ENCODE results near the gene COLGALT1.
"Not testable (repeated sequence)": the region's sequence is repeated elsewhere in the genome, so short reads cannot be mapped to it uniquely, and the experiment has no call there.

Gene COLGALT1

GRCh38 chr19:17532557-17532956, 22.9 kb upstream of the COLGALT1 start:
- DNase-seq (no peak), ATAC-seq (no peak)

GRCh38 chr19:17534767-17535166, 20.7 kb upstream of the COLGALT1 start:
- ATAC-seq (no peak), DNase-seq (no peak)

- ATAC-seq, result no peak
- no peak for DNase-seq
These were observed 18.5 kb upstream of the COLGALT1 start for GRCh38 chr19:17536955-17537354.

GRCh38 chr19:17538684-17539237, 16.7 kb upstream of the COLGALT1 start:
- ATAC-seq, result no peak
- DNase-seq, result no peak

- DNase-seq, result peak; percentile 98
- ATAC-seq, result peak; percentile 89
These were observed 16.0 kb upstream of the COLGALT1 start for GRCh38 chr19:17539238-17540117.

DNA sequence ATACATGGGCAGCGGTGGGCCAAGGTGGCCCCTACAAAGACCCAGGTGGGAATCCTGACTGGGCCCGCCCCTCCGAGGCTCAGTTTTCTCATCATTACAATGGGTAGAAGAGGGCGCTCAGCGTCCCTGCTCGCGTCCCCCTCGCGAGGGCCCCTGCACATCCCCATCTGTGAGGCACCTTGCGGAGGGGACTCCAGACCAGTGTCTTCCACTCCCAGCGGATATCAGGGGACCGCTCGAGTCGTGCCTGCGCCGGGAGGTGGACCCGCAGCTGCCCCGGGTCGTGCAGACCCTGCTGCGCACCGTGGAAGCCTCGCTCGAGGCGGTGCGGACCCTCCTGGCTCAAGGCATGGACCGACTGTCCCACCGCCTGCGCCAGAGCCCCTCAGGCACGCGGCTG, 15.3 kb upstream of the COLGALT1 start:
- DNase-seq (no peak), ATAC-seq (no peak)

DNA sequence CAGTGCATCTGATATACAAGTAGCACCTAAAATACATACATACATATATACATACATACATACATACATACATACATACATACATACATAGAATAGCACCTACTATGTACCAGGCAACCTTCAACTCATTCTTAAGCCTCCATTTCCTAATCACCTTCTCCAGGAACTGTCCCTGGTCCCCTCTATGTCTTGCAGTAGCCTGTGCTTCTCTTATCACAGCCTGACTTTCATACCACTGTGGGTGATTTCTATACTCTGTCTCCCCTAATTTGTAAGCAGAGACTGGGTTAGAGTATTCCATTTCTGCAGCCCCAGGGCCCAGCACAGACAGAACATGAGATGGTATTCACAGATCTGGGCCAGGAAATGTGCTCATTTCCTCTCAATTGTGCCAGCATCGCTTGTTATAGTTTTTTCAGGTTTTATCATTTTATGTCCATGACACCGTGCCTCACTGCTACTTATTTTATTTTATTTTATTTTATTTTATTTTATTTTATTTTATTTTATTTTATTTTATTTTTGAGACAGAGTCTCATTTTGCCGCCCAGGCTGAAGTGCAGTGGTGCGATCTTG, 14.2 kb upstream of the COLGALT1 start:
- no peak for ATAC-seq
- no peak for DNase-seq

DNA sequence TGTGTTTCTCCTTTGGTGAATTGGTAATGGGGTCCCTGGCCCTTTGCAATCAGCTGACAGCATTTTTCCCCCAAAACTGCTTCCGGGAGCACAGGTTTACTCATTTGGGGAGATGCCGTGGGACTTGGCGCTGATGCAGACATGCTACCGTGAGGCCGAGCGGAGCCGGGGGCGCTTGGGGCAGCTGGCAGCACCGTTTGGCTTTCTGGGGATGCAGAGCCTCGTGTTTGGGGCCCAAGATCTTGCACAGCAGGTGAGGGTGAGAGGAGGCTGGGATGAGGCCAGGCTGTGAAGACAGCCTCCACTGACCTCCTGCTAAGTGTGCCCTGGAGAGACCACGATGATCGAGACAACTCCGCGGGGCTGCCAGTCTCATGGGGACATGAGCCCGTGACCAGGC, 13.4 kb upstream of the COLGALT1 start:
- DNase-seq (no peak), ATAC-seq (no peak)

DNA sequence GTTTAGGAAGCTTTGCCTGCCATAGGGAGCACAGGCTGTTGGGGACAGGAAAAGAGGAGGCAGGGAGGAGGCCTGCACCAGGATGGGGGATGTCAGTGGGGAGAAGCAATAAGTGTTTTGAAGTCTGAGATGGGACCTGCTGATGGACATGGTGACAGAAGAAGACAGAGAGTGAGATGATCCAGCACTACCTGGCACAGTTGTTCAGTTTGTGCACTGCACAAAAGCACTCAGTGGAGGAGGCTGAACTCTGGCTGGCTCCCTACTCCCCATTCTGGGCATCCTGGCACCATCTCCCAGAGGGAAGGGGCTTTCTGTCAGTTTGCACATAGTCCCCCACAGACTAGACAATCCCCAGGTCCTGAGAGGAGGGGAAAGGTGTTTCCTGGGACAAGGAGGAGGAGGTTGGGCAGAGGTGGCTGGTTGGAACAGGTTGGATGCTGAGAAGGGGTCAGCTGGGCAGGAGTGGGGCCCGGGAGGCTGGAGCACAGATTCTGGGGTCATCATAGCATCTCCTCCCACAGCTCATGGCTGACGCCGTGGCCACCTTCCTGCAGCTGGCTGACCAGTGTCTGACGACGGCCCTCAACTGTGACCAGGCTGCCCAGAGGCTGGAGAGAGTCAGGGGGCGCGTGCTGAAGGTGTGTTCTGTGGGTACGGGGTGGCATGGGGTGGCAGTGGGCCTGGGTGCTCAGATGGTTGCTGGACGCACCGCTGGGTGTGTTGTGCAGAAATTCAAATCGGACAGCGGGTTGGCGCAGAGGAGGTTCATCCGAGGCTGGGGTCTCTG, 12.5 kb upstream of the COLGALT1 start:
- ATAC-seq (no peak), DNase-seq (no peak)

DNA sequence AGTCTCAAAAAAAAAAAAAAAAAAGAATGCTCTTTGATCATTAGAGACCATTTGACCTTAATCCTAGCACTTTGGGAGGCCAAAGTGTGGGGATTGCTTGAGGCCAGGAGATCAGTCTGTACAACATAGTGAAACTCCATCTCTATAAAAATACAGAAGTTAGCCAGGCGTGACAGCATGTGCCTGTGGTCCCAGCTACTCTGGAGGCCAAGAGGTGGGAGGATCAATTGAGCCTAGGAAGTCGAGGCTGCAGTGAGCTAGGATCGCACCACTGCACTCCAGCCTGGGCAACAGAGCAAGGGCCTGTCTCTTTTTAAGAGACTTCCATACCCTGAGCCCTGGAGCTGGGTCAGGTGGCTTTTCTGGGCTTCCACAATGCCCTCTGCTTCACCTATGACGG, 11.5 kb upstream of the COLGALT1 start:
- ATAC-seq (no peak), DNase-seq (no peak)

- no peak for DNase-seq
- ATAC-seq, result no peak
These were observed 11.0 kb upstream of the COLGALT1 start for GRCh38 chr19:17544418-17544817.

DNA sequence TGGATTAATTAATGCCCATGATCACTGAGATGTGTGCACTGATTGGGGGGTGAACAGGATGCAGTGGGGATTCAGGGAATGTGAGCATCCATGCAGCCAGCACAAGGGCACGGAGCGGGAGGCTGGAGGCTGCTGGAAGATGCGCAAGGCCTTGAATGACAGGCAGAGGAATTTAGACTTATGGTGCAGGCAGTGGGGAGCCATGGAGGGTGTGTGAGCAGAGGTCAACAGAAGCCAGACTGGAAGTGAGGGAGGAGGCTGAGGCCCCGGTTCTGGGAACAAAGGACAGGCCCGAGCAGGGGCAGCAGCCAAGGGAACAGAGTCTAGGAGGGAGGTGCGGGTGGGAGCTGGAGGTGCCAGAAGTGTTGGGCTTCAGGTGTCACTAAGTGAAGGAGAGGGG, 7.3 kb upstream of the COLGALT1 start:
- ATAC-seq, result no peak
- no peak for DNase-seq

- no peak for DNase-seq
- no peak for ATAC-seq
These were observed 6.2 kb upstream of the COLGALT1 start for GRCh38 chr19:17549085-17549740.

GRCh38 chr19:17550076-17550667, 5.3 kb upstream of the COLGALT1 start:
- no peak for ATAC-seq
- no peak for DNase-seq

DNA sequence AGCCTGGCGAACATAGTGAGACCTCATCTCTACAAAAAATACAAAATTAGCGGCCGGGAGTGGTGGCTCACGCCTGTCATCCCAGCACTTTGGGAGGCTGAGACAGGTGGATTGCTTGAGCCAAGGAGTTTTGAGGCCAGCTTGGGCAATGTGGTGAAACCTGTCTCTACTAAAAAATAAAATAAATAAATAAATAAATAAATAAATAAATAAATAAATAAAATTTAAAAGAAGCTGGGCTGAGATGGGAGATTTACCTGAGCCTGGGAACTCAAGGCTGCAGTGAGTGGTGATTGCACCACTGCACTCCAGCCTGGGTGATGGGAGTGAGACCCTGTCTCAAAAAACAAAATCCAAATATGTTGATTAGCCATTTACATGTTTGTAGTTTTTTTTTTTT, 2.7 kb upstream of the COLGALT1 start:
- not testable (repeated sequence) for DNase-seq, ATAC-seq

DNA sequence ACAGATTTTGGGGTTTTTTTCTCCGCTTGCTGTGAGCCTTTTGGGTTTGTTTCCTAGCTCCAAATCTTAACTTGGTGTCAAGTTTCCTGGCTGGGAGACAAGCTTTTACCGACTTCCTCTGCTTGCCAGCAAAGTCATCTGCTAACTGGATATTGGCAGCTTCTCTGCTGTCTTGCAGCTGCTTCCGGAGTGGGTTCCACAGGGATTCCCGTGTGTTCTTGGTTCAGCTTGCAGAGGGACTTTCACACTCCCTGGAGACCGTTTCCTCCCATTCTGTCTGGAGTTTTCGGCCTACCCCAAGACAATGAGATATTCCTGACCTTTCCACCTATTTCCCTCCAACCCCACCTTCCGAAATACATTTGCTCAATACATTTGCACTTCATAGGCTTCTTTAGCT, 2.2 kb upstream of the COLGALT1 start:
- ATAC-seq (no peak), DNase-seq (no peak)

DNA sequence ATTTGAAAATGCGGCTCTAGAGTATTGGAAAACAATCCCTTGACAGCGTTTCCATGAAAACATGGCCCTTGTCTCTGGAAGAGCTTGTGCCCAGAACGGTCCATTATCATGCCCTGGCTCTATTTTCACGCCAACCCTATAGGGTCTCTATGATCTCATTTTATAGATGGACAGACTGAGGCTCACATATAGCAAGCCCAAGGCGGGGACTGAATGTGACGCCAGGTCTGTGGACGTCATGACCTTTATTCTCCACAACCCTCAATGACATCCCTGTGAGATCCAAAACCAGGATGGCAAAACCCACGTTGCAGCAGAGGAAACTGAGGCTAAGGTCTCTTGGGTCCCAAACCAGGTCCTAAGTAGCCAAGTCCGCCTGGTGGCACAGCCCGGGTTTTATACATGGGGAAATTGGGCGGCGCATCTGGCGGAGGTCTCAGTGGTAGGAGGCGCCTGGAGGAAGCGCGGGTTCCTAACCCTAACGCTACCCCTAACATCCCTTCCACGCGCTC, 425 bp upstream of the COLGALT1 start:
- ATAC-seq, result peak; percentile 5
- DNase-seq, result no peak

- peak; percentile 25 for ATAC-seq
These were observed 722 bp downstream of the COLGALT1 start for GRCh38 chr19:17555929-17556813.

GRCh38 chr19:17556995-17557394, 1.5 kb downstream of the COLGALT1 start:
- DNase-seq, result no peak

More at GRCh38 chr19:17555929-17556813, 722 bp downstream of the COLGALT1 start:
- peak; percentile 52 for DNase-seq

GRCh38 chr19:17557466-17557865, 2.0 kb downstream of the COLGALT1 start:
- DNase-seq, result no peak
- no peak for ATAC-seq

More at GRCh38 chr19:17556995-17557394, 1.5 kb downstream of the COLGALT1 start:
- ATAC-seq, result no peak

Measured in stimulated activated naive CD8-positive, alpha-beta T cell treated with anti-CD3 and anti-CD28 coated beads, Interleukin-15, Interleukin-2, amounts not matched to agents 100 U/mL and 50 U/mL, for 24 hours (primary cell).